Transverse colon (tissue), 4 donors: ENCODE results near the gene EHMT1. TPM values are rescaled to one million over a fixed set of nuclear protein-coding genes. Genes with fewer than 3 reads are reported as not detected.

Source experiments
- DNase-seq: peaks from one replicate; pipeline ENCODE4 v3.0.0-alpha.2; 2019
- H3K27ac ChIP-seq, 4 donors: fragments of 200-600 bp; sonication (generic); 2 replicates each; pipeline ENCODE4 v1.5.1; 2016 to 2018; ENCODE audit warnings: inconsistent platforms in 4 of 4
- H3K27me3 ChIP-seq: fragments of 200-600 bp; sonication (generic); 2 replicates; pipeline ENCODE4 v1.5.1; 2017; ENCODE audit warnings: inconsistent platforms
- H3K36me3 ChIP-seq, 4 donors: fragments of 200-600 bp; sonication (generic); 2 replicates each; pipeline ENCODE4 v1.5.1; 2017 to 2019; ENCODE audit warnings: inconsistent platforms in 4 of 4
- H3K4me1 ChIP-seq, 4 donors: fragments of 200-600 bp; sonication (generic); 2 replicates each; pipeline ENCODE4 v1.5.1; 2017 to 2020; ENCODE audit warnings: inconsistent platforms in 4 of 4
- H3K4me3 ChIP-seq, 4 donors: fragments of 200-600 bp; sonication (generic); 1 replicate in 1 of 4; 2 replicates in 3 of 4; pipeline versions ENCODE4 v1.5.1 to v1.6.1; 2017 to 2019; ENCODE audit warnings: inconsistent platforms in 4 of 4
- H3K9me3 ChIP-seq, 2 donors: fragments of 200-600 bp; sonication (generic); 2 replicates each; pipeline ENCODE4 v1.5.1; 2017 to 2019; ENCODE audit warnings: inconsistent platforms in 2 of 2
- CTCF ChIP-seq, 5 experiments: fragments of 200-600 bp in 3 of 5; fragments of 450-650 bp in 2 of 5; sonication (generic) in 3 of 5; IDR thresholded peaks; 1 replicate in 2 of 5; 2 replicates in 3 of 5; pipeline ENCODE4 v1.5.1; 2016 to 2017; ENCODE audit warnings: antibody characterized with exemption in 5 of 5, inconsistent platforms in 3 of 5, mild to moderate bottlenecking in 2 of 5, moderate library complexity in 1 of 5
- EP300 ChIP-seq: sonication (generic); formaldehyde crosslinking; IDR thresholded peaks from one replicate; pipeline ENCODE4 v1.6.1; 2017; ENCODE audit warnings: antibody characterized with exemption, low read depth
- POLR2A ChIP-seq: fragments of 450-650 bp; IDR thresholded peaks from one replicate; pipeline ENCODE4 v1.6.1; 2016; ENCODE audit warnings: antibody characterized with exemption, mild to moderate bottlenecking, moderate library complexity
- POLR2AphosphoS5 ChIP-seq, 3 donors: sonication (generic); formaldehyde crosslinking; IDR thresholded peaks; one replicate each; pipeline ENCODE4 v1.6.1; 2016; ENCODE audit warnings: antibody characterized with exemption in 3 of 3
- WGBS, 2 donors: methylation state at CpG; one replicate each; pipeline ENCODE4 v1.1.5; 2018; ENCODE audit warnings: low coverage in 1 of 2; 5-methylcytosine and 5-hydroxymethylcytosine counted together
- in situ Hi-C, 4 donors: fragments of 200-750 bp; cut with MboI; loops; one replicate each; pipeline versions ENCODE4 v1.15.0 to v1.15.1; 2017; ENCODE audit warnings: low sequenced_read_pairs in 3 of 4, low pct_ligation_motif_present in 1 of 4, low pct_unique_long_range_greater_than_20kb in 1 of 4
- intact Hi-C: fragments of 100-400 bp; cut with DNase I; formaldehyde crosslinking; loops from one replicate; pipeline ENCODE4 v1.15.1; 2023; ENCODE audit warnings: low total_unique reads
- total RNA-seq, 4 donors: library from RNA; depleted of rRNA; stranded (reverse); fragments of >200 nt; gene quantifications; one replicate each; pipeline ENCODE4 v1.1.0, GENCODE V29; 2016

Gene EHMT1
- total RNA-seq, 4 donors from 2014 or later = 93.8 to 184 (median 139) TPM

- in situ Hi-C loops (no loop called here), intact Hi-C loops (no loop called here)
- TF ChIP-seq POLR2AphosphoS5 (IDR thresholded peaks at IDR 0.05) = no peak
- TF ChIP-seq POLR2A = no peak
- no peak for TF ChIP-seq EP300
- TF ChIP-seq CTCF (IDR thresholded peaks at IDR 0.05) = no peak
- Histone ChIP-seq H3K4me1 (peaks cover 15 to 38% (median 20%) of the 10 kb centered on the region in 4 donors), H3K27me3 (no peaks in the 10 kb centered on the region), H3K27ac (no peak overlapping the region), H3K4me3 (no peak overlapping the region), H3K36me3 (no peaks in the 10 kb centered on the region), H3K9me3 (no peaks in the 10 kb centered on the region)
- DNase-seq = no peak
- WGBS, 2 donors = 90 to 97% methylated on average over 4 of the region's 4 CpGs
Measured at GRCh38 chr9:137663584-137663983, 44.8 kb downstream of the EHMT1 start.

GRCh38 chr9:137664676-137665075, 45.9 kb downstream of the EHMT1 start:
- H3K27ac ChIP-seq = peak overlapping the region in 3 of 4 donors; percentile 26 to 49 (median 34)
- in situ Hi-C loops = no loop called here
- H3K27me3 ChIP-seq = no peaks in the 10 kb centered on the region
- no peak overlapping the region for H3K4me3 ChIP-seq
- H3K9me3 ChIP-seq = no peaks in the 10 kb centered on the region
- H3K4me1 ChIP-seq = peaks cover 15 to 34% (median 20%) of the 10 kb centered on the region in 4 donors
- WGBS, 2 donors = 36 to 45% methylated on average over 3 to 7 of the region's 7 CpGs
- TF ChIP-seq POLR2A (no peak), POLR2AphosphoS5 (IDR thresholded peaks at IDR 0.05) (no peak), CTCF (IDR thresholded peaks at IDR 0.05) (no peak), EP300 (no peak)
- H3K36me3 ChIP-seq = no peaks in the 10 kb centered on the region
- intact Hi-C loops = no loop called here
- DNase-seq = peak; percentile 36

GRCh38 chr9:137665226-137665625, 46.4 kb downstream of the EHMT1 start:
- 90% methylated on average over 7 of the region's 7 CpGs; no CpG with 5 or more reads in 1 of the 2 donors for WGBS, 2 donors
- Histone ChIP-seq H3K4me3 (no peak overlapping the region), H3K9me3 (no peaks in the 10 kb centered on the region), H3K4me1 (peaks cover 15 to 39% (median 22%) of the 10 kb centered on the region in 4 donors), H3K36me3 (no peaks in the 10 kb centered on the region), H3K27me3 (no peaks in the 10 kb centered on the region), H3K27ac (peak overlapping the region in 3 of 4 donors; percentile 15 to 34 (median 26))
- in situ Hi-C loops = no loop called here
- TF ChIP-seq CTCF (IDR thresholded peaks at IDR 0.05) (no peak), POLR2A (no peak), POLR2AphosphoS5 (IDR thresholded peaks at IDR 0.05) (no peak), EP300 (no peak)
- intact Hi-C loops = no loop called here
- DNase-seq = no peak

GRCh38 chr9:137665697-137666512, 47.1 kb downstream of the EHMT1 start:
- Histone ChIP-seq H3K36me3 (no peaks in the 10 kb centered on the region), H3K4me3 (no peak overlapping the region), H3K4me1 (peaks cover 15 to 46% (median 29%) of the 10 kb centered on the region in 4 donors), H3K27me3 (no peaks in the 10 kb centered on the region), H3K9me3 (no peaks in the 10 kb centered on the region), H3K27ac (peak overlapping the region; percentile 15 to 35 (median 30))
- DNase-seq = no peak
- WGBS, 2 donors = 60 to 69% methylated on average over 13 to 18 of the region's 18 CpGs
- intact Hi-C loops (no loop called here), in situ Hi-C loops (no loop called here)
- TF ChIP-seq POLR2AphosphoS5 (IDR thresholded peaks at IDR 0.05) (no peak), CTCF (IDR thresholded peaks at IDR 0.05) (peak in 4 of 5 experiments; percentile 11 to 29 (median 20)), EP300 (no peak)
